GM23338 (cell line): Measurements from ENCODE around the gene PLET1.

ENCODE experiments used
- CREB1 ChIP-seq: fragments of 250-450 bp; sonication (Bioruptor Pico); IDR thresholded peaks from 2 replicates; pipeline ENCODE4 v1.5.0; 2020; ENCODE audit warnings: low read depth, mild to moderate bottlenecking, moderate library complexity
- EZH2 ChIP-seq: fragments of 200-600 bp; sonication (generic); IDR thresholded peaks from one replicate; pipeline ENCODE4 v1.8.0; 2017; ENCODE audit warnings: antibody characterized with exemption, mild to moderate bottlenecking, low read depth; ENCODE audit not compliant: unreplicated experiment
- EZH2phosphoT487 ChIP-seq: fragments of 200-600 bp; sonication (generic); IDR thresholded peaks from one replicate; pipeline ENCODE4 v1.8.1; 2018; ENCODE audit warnings: antibody characterized with exemption; ENCODE audit not compliant: unreplicated experiment
- JUNB ChIP-seq: IDR thresholded peaks from one replicate; pipeline ENCODE4 v1.6.1; 2016; ENCODE audit warnings: antibody characterized with exemption; ENCODE audit not compliant: unreplicated experiment
- POLR2AphosphoS5 ChIP-seq: IDR thresholded peaks from 2 replicates; pipeline ENCODE4 v1.6.1; 2016; ENCODE audit warnings: antibody characterized with exemption, low read depth
- ZNF114 ChIP-seq: fragments of 250-450 bp; sonication (Bioruptor Pico); IDR thresholded peaks from 2 replicates; pipeline ENCODE4 v1.5.0; 2020; ENCODE audit warnings: mild to moderate bottlenecking, moderate library complexity
- ZNF331 ChIP-seq: fragments of 250-450 bp; sonication (Bioruptor Pico); IDR thresholded peaks from 2 replicates; pipeline ENCODE4 v1.5.0; 2020; ENCODE audit warnings: low read depth, mild to moderate bottlenecking, moderate library complexity
- TF ChIP-seq, protein P1 (sequence below), 2 experiments: fragments of 200-600 bp in 1 of 2; sonication (generic) in 1 of 2; conservative IDR thresholded peaks; 2 replicates each; pipeline versions ENCODE4 v1.5.1 to v1.6.1; 2016 to 2017; ENCODE audit warnings: antibody characterized with exemption in 2 of 2, low read depth in 2 of 2, mild to moderate bottlenecking in 2 of 2, moderate library complexity in 1 of 2
- TF ChIP-seq, protein P2 (sequence below): IDR thresholded peaks from one replicate; pipeline ENCODE4 v1.6.1; 2018; ENCODE audit warnings: antibody characterized with exemption; ENCODE audit not compliant: unreplicated experiment

DNA sequence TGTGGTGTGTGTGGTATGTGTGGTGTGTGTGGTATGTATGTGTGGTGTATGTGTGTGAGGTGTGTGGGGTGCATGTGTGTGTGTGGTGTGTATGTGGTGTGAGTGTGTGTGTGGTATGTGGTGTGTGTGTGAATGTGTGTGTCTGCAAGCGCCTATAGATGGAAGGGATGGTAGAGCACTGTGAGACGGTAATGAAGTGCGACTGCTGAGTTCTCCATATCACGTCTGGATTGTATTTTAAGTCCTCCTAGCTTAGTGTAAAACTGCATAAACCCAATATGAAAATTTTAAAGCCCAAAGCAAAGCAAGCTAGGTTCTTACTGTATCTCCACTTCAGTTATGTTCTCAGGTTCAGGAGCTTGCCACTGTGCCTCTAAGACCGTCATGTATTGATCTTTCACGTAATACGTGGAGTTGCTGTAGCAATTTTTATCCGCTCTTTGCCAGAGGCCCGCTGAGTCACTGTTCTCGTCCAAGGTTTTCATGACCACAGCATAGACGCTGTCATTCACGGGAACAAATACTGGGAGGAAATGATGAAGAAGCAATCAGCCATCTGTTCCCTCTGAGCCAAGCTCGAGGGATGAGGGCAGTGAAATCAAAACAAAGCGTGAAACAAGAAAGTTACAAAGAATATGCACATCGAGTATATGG is 5.5 kb downstream of the PLET1 start:
- TF ChIP-seq, protein P1, sequence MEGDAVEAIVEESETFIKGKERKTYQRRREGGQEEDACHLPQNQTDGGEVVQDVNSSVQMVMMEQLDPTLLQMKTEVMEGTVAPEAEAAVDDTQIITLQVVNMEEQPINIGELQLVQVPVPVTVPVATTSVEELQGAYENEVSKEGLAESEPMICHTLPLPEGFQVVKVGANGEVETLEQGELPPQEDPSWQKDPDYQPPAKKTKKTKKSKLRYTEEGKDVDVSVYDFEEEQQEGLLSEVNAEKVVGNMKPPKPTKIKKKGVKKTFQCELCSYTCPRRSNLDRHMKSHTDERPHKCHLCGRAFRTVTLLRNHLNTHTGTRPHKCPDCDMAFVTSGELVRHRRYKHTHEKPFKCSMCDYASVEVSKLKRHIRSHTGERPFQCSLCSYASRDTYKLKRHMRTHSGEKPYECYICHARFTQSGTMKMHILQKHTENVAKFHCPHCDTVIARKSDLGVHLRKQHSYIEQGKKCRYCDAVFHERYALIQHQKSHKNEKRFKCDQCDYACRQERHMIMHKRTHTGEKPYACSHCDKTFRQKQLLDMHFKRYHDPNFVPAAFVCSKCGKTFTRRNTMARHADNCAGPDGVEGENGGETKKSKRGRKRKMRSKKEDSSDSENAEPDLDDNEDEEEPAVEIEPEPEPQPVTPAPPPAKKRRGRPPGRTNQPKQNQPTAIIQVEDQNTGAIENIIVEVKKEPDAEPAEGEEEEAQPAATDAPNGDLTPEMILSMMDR (conservative IDR thresholded peaks at IDR 0.05; ENCODE audit: low read depth in 2 of 2), result no peak
- TF ChIP-seq ZNF331 (CRISPR knock-in tag), result no peak
- no peak for TF ChIP-seq POLR2AphosphoS5
- TF ChIP-seq JUNB, result no peak
- no peak for TF ChIP-seq EZH2phosphoT487
- TF ChIP-seq, protein P2, sequence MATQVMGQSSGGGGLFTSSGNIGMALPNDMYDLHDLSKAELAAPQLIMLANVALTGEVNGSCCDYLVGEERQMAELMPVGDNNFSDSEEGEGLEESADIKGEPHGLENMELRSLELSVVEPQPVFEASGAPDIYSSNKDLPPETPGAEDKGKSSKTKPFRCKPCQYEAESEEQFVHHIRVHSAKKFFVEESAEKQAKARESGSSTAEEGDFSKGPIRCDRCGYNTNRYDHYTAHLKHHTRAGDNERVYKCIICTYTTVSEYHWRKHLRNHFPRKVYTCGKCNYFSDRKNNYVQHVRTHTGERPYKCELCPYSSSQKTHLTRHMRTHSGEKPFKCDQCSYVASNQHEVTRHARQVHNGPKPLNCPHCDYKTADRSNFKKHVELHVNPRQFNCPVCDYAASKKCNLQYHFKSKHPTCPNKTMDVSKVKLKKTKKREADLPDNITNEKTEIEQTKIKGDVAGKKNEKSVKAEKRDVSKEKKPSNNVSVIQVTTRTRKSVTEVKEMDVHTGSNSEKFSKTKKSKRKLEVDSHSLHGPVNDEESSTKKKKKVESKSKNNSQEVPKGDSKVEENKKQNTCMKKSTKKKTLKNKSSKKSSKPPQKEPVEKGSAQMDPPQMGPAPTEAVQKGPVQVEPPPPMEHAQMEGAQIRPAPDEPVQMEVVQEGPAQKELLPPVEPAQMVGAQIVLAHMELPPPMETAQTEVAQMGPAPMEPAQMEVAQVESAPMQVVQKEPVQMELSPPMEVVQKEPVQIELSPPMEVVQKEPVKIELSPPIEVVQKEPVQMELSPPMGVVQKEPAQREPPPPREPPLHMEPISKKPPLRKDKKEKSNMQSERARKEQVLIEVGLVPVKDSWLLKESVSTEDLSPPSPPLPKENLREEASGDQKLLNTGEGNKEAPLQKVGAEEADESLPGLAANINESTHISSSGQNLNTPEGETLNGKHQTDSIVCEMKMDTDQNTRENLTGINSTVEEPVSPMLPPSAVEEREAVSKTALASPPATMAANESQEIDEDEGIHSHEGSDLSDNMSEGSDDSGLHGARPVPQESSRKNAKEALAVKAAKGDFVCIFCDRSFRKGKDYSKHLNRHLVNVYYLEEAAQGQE, result no peak
- no peak for TF ChIP-seq EZH2
- TF ChIP-seq ZNF114 (CRISPR knock-in tag), result no peak
- no peak for TF ChIP-seq CREB1 (CRISPR knock-in tag)
